ENCODE results near the gene THEM5.
"Not testable (repeated sequence)": the region's sequence is repeated elsewhere in the genome, so short reads cannot be mapped to it uniquely, and the experiment has no call there.

THEM5 gene, protein sequence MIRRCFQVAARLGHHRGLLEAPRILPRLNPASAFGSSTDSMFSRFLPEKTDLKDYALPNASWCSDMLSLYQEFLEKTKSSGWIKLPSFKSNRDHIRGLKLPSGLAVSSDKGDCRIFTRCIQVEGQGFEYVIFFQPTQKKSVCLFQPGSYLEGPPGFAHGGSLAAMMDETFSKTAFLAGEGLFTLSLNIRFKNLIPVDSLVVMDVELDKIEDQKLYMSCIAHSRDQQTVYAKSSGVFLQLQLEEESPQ

DNA sequence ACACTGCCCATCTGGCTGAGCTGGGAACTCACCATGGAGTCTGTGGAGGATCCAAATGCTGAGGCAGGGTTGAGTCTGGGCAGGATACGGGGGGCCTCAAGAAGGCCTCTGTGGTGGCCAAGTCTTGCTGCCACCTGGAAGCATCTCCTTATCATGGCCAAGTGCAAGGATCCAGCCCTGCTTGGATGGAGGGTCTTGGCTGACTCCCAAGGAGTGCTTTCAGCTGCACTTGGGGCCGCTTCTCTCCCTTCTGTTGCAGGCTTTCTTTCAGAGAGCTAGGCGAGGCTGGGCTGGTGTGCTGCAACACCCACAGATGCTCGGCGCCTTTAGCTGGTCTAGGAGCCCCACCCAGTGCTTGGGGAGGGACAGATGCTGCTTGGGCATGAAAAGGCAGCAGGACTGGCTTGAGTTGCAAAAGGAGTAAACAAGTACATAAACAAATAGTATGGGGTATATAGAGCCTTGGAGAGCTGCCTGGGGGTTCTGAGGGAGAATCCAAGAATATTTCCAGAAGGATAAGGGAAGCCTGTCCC, at the start of gene THEM5:
Gene THEM5, minus strand, starts transcription at position 302 of the 533 bp plus-strand sequence. Its CDS starts 147 bp downstream, at position 155.
- DNase-seq, result no peak

- no peak for DNase-seq
Measured at GRCh38 chr1:151902858-151903257, 49.3 kb upstream of the THEM5 start.

- not testable (repeated sequence) for DNase-seq
Measured at GRCh38 chr1:151900804-151901203, 47.3 kb upstream of the THEM5 start.

DNA sequence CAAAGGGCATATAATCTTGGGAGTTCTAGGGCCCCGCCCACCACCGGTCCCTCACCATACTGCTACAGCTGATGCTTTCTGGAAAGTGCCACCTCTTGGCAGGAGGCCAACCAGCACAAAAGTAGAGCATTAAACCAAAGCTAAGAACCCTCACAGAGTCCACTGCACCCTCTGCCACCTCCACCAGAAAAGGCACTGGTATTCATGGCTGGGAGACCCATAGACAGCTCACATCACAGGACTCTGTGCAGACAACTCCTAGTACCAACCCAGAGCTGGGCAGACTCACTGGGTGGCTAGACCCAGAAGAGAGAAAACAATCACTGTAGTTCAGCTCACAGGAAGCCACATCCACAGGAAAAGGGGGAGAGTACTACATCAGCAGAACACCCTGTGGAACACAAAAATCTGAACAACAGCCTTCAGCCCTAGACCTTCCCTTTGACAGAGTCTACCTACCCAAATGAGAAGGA, 45.0 kb upstream of the THEM5 start:
- peak; percentile 18 for DNase-seq

GRCh38 chr1:151897991-151898431, 44.5 kb upstream of the THEM5 start:
- no peak for DNase-seq

GRCh38 chr1:151893176-151893924, 39.8 kb upstream of the THEM5 start:
- no peak for DNase-seq

DNA sequence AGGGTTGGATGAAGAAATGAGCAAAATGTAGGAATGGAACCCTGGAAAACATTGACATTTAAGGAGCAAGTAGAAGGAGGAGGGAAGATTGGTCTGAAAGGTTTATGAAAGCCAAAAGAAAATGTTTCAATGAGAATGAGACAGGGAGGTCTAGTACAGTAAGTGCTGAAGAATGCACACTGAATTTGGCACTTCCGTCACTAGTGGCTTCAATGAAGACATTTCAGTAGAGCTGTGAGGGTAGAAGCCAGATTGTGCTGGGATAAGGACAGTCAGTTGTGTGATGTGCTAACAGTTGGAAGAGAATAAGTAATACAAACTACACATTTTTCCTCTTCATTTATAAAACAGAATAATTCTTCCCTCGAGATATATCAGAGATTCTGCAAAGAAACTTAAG, 38.7 kb upstream of the THEM5 start:
- no peak for DNase-seq

DNA sequence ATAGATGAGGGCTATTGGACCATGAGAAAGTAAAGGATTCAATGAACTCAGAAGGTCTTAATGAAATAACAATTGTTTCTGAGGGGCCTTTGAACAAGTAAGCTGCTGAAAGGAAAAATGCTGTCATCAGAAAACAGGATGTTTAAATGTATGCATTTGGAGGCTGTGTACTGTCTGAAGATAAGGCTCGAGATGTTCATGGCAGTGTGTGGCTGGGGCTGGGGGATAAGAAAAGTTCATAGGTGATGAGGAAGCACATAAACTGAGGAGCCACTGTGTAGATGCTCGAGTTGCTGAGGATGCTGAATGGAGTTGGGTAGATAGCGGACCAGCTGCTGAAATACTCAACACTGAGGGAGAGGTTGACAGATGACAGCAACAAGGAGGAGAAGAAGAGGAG, 38.0 kb upstream of the THEM5 start:
- no peak for DNase-seq

DNA sequence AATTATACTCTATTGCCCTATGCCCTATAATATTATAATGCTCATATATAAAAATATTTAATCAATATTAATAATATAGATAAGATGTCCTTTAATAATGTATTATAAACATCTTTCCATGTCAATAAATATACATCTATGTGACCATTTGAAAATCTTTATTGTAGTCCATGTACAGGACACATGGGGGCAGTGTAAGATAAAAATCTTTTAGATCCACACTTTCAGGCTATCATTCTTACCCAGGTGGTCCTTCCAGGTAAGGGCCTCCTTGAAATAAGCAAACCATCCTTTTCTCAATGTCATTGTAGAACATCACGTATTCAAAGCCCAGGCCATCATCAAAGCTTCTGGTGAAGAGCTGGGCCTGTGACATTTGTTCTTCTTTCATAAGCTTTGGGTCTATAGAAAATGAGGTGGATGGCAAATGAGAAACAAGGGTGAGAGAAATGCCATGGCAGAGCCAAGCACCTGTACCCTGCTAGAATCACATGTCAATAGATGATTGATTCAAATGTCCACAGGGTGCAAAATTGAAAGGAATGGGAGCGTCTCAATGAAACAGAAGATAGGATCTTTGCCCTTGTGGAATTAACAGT, 35.6 kb upstream of the THEM5 start:
- no peak for DNase-seq

- no peak for DNase-seq
Measured at GRCh38 chr1:151887028-151887427, 33.5 kb upstream of the THEM5 start.

- DNase-seq, result no peak
Measured at GRCh38 chr1:151885479-151885878, 32.0 kb upstream of the THEM5 start.

GRCh38 chr1:151884879-151885278, 31.4 kb upstream of the THEM5 start:
- DNase-seq, result not testable (repeated sequence)

DNA sequence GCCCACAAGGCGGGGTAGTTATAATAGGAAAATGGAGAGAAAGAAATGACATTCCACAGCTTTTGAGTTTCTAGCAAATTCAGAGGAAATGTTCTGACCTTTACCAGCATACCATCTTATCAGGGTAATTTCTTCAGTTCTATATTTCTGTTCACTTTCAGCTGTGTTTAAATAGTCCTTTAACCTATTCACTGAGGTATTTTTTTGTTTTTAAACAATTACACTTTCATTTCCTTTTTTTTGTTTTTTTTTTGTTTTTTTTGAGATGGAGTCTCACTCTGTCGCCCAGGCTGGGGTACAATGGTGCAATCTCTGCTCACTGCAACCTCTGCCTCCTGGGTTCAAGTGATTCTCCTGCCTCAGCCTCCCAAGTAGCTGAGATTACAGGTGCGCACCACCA, 30.9 kb upstream of the THEM5 start:
- not testable (repeated sequence) for DNase-seq

DNA sequence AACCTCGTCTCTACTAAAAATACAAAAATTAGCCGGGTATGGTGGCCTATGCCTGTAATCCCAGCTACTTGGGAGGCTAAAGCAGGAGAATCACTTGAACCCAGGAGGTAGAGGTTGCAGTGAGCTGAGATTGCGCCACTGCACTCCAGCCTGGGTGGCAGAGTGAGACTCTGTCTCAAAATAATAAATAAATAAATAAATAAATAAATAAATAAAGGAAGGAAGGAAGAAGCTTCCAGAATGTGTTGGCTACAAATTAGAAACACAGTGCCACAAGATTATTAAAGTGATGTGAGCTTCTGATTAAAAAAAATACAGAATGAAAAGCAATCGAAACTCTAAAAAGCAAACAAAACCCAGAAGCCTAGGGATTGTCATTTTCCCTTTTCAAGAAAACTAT, 30.4 kb upstream of the THEM5 start:
- DNase-seq, result not testable (repeated sequence)

GRCh38 chr1:151882918-151883317, 29.4 kb upstream of the THEM5 start:
- DNase-seq, result not testable (repeated sequence)

- no peak for DNase-seq
Measured at GRCh38 chr1:151882466-151882865, 29.0 kb upstream of the THEM5 start.

GRCh38 chr1:151881479-151881878, 28.0 kb upstream of the THEM5 start:
- no peak for DNase-seq

DNA sequence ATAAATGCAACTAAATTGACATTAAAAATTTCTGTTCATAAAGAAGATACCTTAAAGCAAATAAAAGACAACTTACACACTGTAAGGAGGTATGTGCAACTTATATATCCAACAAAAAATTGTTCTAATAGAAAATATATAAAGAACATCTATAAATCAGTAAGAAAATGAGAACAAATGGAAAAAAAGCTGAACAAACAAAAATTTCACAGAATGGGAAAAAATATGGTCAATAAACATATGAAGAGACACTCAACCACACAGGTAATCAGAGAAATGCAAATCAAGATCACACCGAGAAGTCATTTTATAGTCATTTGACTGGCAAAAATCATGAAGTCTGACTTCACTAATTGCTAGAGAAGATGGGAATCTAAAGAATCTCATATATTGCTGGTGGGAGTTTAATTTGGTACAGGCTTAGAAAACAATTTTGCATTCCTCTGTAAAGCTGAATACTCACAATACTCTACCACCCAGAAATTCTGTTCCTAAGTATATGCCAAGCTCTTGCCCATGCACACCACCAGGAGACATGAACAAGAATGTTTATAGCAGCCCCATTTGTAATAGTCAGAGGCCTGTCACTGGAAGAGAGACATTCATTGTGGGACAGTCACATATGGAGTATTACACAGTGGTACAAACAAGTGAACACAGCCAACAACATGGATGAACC, 22.0 kb upstream of the THEM5 start:
- no peak for DNase-seq

- not testable (repeated sequence) for DNase-seq
Measured at GRCh38 chr1:151872776-151873175, 19.3 kb upstream of the THEM5 start.

DNA sequence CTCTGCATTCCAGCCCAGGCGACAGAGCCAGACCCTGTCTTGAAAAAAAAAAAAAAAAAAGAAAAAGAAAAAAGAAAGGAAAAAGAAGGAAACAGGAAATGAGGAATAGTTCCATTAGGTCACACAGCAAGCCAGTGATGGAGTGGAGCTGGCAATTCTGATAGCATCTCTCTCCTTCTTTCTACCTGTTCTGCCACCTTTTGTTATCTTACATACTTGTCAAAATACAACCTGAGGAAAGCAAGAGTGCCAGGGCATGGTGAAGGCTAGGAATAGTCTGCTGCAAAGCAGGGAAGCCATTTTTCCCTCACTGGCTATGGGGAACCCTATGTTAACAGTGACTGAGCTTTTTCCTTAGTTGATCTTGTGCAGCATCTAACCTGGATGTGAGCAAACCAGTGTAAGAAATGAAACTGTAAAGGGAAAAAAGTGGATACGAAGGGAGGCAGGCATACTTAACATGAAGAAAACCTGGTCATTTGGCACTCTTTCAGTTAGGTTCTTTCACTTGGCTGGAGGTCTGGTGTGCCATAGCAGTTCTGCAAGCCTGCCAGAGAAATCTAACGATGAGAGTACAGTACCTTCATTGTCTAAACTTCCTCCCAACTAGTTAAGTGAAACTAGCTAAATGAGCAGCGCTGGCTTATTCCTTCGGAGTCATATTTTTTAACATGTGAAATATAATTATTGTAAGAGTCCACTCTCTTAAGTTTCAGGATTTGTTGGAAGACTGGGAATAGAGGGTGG, 17.9 kb upstream of the THEM5 start:
- DNase-seq, result no peak

- no peak for DNase-seq
Measured at GRCh38 chr1:151868486-151868885, 15.0 kb upstream of the THEM5 start.

DNA sequence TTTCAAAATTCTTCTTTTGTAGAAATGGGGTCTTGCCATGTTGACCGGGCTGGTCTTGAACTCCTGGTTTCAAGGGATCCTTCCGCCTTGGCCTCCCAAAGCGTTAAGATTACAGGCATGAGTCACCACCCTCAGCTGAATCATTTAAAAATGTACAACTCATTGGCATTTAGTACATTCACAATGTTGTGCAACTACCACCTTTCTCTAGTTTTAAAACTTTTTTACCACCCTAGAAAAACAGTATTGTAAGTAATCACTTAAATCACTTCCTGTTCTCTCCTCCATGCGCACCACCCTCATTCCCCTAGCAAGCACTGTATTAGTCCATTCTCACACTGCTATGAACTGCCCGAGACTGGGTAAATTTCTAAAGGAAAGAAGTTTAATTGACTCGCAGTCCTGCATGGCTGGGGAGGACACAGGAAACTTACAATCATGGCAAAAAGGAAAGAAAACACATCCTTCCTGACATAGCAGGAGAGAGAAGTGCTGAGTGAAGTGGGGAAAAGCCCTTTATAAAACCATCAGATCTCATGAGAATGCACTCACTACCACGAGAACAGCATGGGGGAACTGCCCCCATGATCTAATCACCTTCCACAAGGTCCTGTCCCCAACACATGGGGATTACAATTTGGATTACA, 14.4 kb upstream of the THEM5 start:
- no peak for DNase-seq

All from KG1 (cell line).